ENCODE results near the gene FAM3D. TPM values are rescaled to one million over a fixed set of nuclear protein-coding genes. Genes with fewer than 3 reads are reported as not detected.

The FAM3D gene
- total and polyA plus RNA-seq, 4 donors = 0.09 TPM; not detected in 3

GRCh38 chr3:58633157-58633865, 33.3 kb downstream of the FAM3D start:
- peaks cover 7 to 18% (median 17%) of the 10 kb centered on the region in 4 donors for H3K4me1 ChIP-seq (ENCODE audit: control insufficient read depth in 4 of 4, insufficient read depth in 4 of 4, low read length in 3 of 4)
- TF ChIP-seq, protein P1, sequence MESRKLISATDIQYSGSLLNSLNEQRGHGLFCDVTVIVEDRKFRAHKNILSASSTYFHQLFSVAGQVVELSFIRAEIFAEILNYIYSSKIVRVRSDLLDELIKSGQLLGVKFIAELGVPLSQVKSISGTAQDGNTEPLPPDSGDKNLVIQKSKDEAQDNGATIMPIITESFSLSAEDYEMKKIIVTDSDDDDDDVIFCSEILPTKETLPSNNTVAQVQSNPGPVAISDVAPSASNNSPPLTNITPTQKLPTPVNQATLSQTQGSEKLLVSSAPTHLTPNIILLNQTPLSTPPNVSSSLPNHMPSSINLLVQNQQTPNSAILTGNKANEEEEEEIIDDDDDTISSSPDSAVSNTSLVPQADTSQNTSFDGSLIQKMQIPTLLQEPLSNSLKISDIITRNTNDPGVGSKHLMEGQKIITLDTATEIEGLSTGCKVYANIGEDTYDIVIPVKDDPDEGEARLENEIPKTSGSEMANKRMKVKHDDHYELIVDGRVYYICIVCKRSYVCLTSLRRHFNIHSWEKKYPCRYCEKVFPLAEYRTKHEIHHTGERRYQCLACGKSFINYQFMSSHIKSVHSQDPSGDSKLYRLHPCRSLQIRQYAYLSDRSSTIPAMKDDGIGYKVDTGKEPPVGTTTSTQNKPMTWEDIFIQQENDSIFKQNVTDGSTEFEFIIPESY (IDR thresholded peaks at IDR 0.05) = no peak
- TF ChIP-seq NR2F2 (IDR thresholded peaks at IDR 0.05) = no peak
- TF ChIP-seq RAD21 (IDR thresholded peaks at IDR 0.05) = no peak
- TF ChIP-seq, protein P2, sequence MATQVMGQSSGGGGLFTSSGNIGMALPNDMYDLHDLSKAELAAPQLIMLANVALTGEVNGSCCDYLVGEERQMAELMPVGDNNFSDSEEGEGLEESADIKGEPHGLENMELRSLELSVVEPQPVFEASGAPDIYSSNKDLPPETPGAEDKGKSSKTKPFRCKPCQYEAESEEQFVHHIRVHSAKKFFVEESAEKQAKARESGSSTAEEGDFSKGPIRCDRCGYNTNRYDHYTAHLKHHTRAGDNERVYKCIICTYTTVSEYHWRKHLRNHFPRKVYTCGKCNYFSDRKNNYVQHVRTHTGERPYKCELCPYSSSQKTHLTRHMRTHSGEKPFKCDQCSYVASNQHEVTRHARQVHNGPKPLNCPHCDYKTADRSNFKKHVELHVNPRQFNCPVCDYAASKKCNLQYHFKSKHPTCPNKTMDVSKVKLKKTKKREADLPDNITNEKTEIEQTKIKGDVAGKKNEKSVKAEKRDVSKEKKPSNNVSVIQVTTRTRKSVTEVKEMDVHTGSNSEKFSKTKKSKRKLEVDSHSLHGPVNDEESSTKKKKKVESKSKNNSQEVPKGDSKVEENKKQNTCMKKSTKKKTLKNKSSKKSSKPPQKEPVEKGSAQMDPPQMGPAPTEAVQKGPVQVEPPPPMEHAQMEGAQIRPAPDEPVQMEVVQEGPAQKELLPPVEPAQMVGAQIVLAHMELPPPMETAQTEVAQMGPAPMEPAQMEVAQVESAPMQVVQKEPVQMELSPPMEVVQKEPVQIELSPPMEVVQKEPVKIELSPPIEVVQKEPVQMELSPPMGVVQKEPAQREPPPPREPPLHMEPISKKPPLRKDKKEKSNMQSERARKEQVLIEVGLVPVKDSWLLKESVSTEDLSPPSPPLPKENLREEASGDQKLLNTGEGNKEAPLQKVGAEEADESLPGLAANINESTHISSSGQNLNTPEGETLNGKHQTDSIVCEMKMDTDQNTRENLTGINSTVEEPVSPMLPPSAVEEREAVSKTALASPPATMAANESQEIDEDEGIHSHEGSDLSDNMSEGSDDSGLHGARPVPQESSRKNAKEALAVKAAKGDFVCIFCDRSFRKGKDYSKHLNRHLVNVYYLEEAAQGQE (IDR thresholded peaks at IDR 0.05) = no peak
- TF ChIP-seq FOXA1 (IDR thresholded peaks at IDR 0.05) = no peak
- TF ChIP-seq SP1 (IDR thresholded peaks at IDR 0.05) = no peak
- no peak for TF ChIP-seq TAF1 (conservative IDR thresholded peaks at IDR 0.05)
- no peak for TF ChIP-seq FOXA2 (IDR thresholded peaks at IDR 0.05)
- H3K36me3 ChIP-seq (ENCODE audit: control insufficient read depth in 4 of 4, insufficient read depth in 3 of 4, low read depth in 1 of 4, low read length in 3 of 4) = no peaks in the 10 kb centered on the region
- DNase-seq (ENCODE audit: low spot score) = no peak
- WGBS = 94% methylated on average over 8 of the region's 8 CpGs
- no peaks in the 10 kb centered on the region for H3K27me3 ChIP-seq (ENCODE audit: control insufficient read depth in 4 of 4, insufficient read depth in 4 of 4, low read length in 3 of 4)
- no peak overlapping the region for H3K27ac ChIP-seq (ENCODE audit: low read depth in 1 of 2, low read length in 2 of 2)
- no peaks in the 10 kb centered on the region for H3K9me3 ChIP-seq (ENCODE audit: control insufficient read depth in 4 of 4, low read length in 3 of 4)
- no peak overlapping the region for H3K4me3 ChIP-seq (ENCODE audit: low read depth in 1 of 3, low read length in 3 of 3)
- H3K9ac ChIP-seq (ENCODE audit: low read depth in 1 of 2, low read length in 2 of 2) = no peak overlapping the region

GRCh38 chr3:58631742-58632141, 34.8 kb downstream of the FAM3D start:
- WGBS = 30% methylated on average over 4 of the region's 4 CpGs
- H3K9me3 ChIP-seq (ENCODE audit: control insufficient read depth in 4 of 4, low read length in 3 of 4) = no peaks in the 10 kb centered on the region
- DNase-seq (ENCODE audit: low spot score) = no peak
- H3K9ac ChIP-seq (ENCODE audit: low read depth in 1 of 2, low read length in 2 of 2) = no peak overlapping the region
- H3K4me1 ChIP-seq (ENCODE audit: control insufficient read depth in 4 of 4, insufficient read depth in 4 of 4, low read length in 3 of 4) = peaks cover 13 to 33% (median 31%) of the 10 kb centered on the region in 4 donors
- no peaks in the 10 kb centered on the region for H3K27me3 ChIP-seq (ENCODE audit: control insufficient read depth in 4 of 4, insufficient read depth in 4 of 4, low read length in 3 of 4)
- H3K4me3 ChIP-seq (ENCODE audit: low read depth in 1 of 3, low read length in 3 of 3) = no peak overlapping the region
- TF ChIP-seq HNF4A (conservative IDR thresholded peaks at IDR 0.05) (no peak), JUND (IDR thresholded peaks at IDR 0.05) (no peak), YY1 (IDR thresholded peaks at IDR 0.05) (no peak)
- no peaks in the 10 kb centered on the region for H3K36me3 ChIP-seq (ENCODE audit: control insufficient read depth in 4 of 4, insufficient read depth in 3 of 4, low read depth in 1 of 4, low read length in 3 of 4)
- H3K27ac ChIP-seq (ENCODE audit: low read depth in 1 of 2, low read length in 2 of 2) = no peak overlapping the region

DNA sequence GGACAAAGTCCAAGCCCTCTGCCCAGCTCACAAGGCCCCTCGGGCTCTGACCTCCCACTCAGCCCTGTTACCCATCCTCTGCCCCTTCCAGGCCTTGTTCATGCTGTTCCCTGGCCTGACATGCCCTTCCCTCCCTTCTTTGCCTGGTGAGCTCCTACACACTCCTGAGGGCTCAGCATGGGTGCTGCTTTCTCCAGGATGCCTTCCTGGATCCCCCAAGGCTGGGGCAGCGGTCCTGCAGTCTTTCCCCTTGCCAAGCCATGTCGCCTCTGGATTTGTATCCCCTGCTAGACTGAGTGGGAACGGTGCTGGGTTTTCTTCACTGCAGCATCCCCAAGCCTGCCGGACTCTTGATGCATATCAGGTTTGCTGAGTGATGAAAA, 35.9 kb downstream of the FAM3D start:
- Histone ChIP-seq H3K36me3 (ENCODE audit: control insufficient read depth in 4 of 4, insufficient read depth in 3 of 4, low read depth in 1 of 4, low read length in 3 of 4) (no peaks in the 10 kb centered on the region), H3K4me1 (ENCODE audit: control insufficient read depth in 4 of 4, insufficient read depth in 4 of 4, low read length in 3 of 4) (peaks cover 13 to 36% (median 32%) of the 10 kb centered on the region in 4 donors), H3K27ac (ENCODE audit: low read depth in 1 of 2, low read length in 2 of 2) (no peak overlapping the region), H3K27me3 (ENCODE audit: control insufficient read depth in 4 of 4, insufficient read depth in 4 of 4, low read length in 3 of 4) (no peaks in the 10 kb centered on the region), H3K9me3 (ENCODE audit: control insufficient read depth in 4 of 4, low read length in 3 of 4) (no peaks in the 10 kb centered on the region), H3K9ac (ENCODE audit: low read depth in 1 of 2, low read length in 2 of 2) (no peak overlapping the region), H3K4me3 (ENCODE audit: low read depth in 1 of 3, low read length in 3 of 3) (no peak overlapping the region)
- DNase-seq (ENCODE audit: low spot score) = no peak
- no peak for TF ChIP-seq EGR1 (IDR thresholded peaks at IDR 0.05; ENCODE audit: low read depth in 2 of 2)
- TF ChIP-seq HNF4A (conservative IDR thresholded peaks at IDR 0.05) = no peak
- TF ChIP-seq, protein P3, sequence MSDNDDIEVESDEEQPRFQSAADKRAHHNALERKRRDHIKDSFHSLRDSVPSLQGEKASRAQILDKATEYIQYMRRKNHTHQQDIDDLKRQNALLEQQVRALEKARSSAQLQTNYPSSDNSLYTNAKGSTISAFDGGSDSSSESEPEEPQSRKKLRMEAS (IDR thresholded peaks at IDR 0.05) = no peak
- TF ChIP-seq FOXA2 (IDR thresholded peaks at IDR 0.05) = no peak
- TF ChIP-seq NR2F2 (IDR thresholded peaks at IDR 0.05) = no peak
- no peak for TF ChIP-seq RXRA (IDR thresholded peaks at IDR 0.05)
- TF ChIP-seq, protein P4, sequence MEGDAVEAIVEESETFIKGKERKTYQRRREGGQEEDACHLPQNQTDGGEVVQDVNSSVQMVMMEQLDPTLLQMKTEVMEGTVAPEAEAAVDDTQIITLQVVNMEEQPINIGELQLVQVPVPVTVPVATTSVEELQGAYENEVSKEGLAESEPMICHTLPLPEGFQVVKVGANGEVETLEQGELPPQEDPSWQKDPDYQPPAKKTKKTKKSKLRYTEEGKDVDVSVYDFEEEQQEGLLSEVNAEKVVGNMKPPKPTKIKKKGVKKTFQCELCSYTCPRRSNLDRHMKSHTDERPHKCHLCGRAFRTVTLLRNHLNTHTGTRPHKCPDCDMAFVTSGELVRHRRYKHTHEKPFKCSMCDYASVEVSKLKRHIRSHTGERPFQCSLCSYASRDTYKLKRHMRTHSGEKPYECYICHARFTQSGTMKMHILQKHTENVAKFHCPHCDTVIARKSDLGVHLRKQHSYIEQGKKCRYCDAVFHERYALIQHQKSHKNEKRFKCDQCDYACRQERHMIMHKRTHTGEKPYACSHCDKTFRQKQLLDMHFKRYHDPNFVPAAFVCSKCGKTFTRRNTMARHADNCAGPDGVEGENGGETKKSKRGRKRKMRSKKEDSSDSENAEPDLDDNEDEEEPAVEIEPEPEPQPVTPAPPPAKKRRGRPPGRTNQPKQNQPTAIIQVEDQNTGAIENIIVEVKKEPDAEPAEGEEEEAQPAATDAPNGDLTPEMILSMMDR (IDR thresholded peaks at IDR 0.05; ENCODE audit: low read depth, low read length, missing input control) = no peak
- TF ChIP-seq, protein P5, sequence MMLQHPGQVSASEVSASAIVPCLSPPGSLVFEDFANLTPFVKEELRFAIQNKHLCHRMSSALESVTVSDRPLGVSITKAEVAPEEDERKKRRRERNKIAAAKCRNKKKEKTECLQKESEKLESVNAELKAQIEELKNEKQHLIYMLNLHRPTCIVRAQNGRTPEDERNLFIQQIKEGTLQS (IDR thresholded peaks at IDR 0.05) = no peak
- TF ChIP-seq TAF1 (conservative IDR thresholded peaks at IDR 0.05) = no peak
- WGBS = 70% methylated on average over 5 of the region's 5 CpGs
